ENCODE measurements around the gene MED6. TPM values are rescaled to one million over a fixed set of nuclear protein-coding genes. Genes with fewer than 3 reads are reported as not detected.

The MED6 gene
- total and polyA plus RNA-seq, 9 of the 15 experiments (the other 6 are each of a cell fraction or from before 2014, with no cell fraction given): 16.9 to 52.0 (median 30.4) TPM

DNA sequence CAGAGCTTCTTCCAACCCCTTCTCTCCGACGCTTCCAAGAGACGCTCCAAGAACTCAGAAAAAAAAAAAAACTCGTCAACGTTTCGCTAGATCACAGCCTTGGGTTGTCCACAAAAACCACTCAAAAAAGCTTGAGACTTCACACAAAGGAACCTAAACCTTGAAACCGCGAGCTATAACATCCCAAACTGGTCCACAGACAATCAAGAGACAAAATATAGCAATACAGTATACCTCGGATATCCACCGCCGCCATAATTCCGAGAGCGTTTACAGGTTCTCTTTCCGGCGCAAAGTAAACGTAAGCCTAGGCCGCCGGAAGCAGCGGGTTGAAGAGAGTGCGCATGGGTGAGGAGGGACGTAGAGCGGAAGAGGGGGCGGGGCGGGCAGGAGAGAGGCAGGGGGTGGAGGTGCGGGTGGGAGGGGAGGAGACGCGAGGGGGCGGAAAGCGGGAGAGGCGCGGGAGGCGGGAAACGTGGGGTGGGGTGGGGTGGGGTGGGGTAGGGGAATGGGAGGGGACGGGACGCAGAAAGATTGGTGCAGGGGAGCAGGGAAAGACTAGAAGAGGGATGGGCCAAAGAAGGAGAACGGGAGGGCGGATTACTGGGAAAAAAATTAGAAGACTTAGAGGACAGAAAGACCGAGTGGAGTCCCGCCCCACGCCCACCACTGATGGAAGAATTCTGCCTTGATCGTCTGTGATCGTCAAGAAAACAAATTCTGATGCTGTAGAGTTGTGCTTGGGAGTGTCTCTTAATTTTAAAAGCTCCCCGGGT lies at the start of gene MED6 (continued):
- no peak for TF ChIP-seq KLF13 (tag; IDR thresholded peaks at IDR 0.05; ENCODE audit: borderline replicate concordance, low read depth)
- TF ChIP-seq PHB2 (IDR thresholded peaks at IDR 0.05; ENCODE audit: low read depth): no peak
- TF ChIP-seq SREBF1 (IDR thresholded peaks at IDR 0.05; ENCODE audit: borderline replicate concordance, low read depth, low read length): no peak
- TF ChIP-seq ERF (CRISPR knock-in tag; IDR thresholded peaks at IDR 0.05): no peak
- no peak for TF ChIP-seq NFE2L1 (tag; IDR thresholded peaks at IDR 0.05; ENCODE audit: borderline replicate concordance, low read depth)
- no peak for TF ChIP-seq RAD51 (IDR thresholded peaks at IDR 0.05; ENCODE audit: borderline replicate concordance, low read depth)
- TF ChIP-seq, protein P1, sequence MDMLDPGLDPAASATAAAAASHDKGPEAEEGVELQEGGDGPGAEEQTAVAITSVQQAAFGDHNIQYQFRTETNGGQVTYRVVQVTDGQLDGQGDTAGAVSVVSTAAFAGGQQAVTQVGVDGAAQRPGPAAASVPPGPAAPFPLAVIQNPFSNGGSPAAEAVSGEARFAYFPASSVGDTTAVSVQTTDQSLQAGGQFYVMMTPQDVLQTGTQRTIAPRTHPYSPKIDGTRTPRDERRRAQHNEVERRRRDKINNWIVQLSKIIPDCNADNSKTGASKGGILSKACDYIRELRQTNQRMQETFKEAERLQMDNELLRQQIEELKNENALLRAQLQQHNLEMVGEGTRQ (CRISPR knock-in tag; IDR thresholded peaks at IDR 0.05): no peak
- TF ChIP-seq HDAC3 (IDR thresholded peaks at IDR 0.05; ENCODE audit: borderline replicate concordance, partially characterized antibody): no peak
- TF ChIP-seq HMBOX1 (IDR thresholded peaks at IDR 0.05): no peak
- TF ChIP-seq ZBTB12 (CRISPR knock-in tag; IDR thresholded peaks at IDR 0.05): peak; percentile 89
- TF ChIP-seq NCOR1 (IDR thresholded peaks at IDR 0.05): no peak
- TF ChIP-seq EP300 (IDR thresholded peaks at IDR 0.05; ENCODE audit: low read length): no peak
- no peak for TF ChIP-seq COPS2 (conservative IDR thresholded peaks at IDR 0.05)
- no peak for TF ChIP-seq KLF6 (CRISPR knock-in tag; IDR thresholded peaks at IDR 0.05; ENCODE audit: borderline replicate concordance)
- TF ChIP-seq, protein P2, sequence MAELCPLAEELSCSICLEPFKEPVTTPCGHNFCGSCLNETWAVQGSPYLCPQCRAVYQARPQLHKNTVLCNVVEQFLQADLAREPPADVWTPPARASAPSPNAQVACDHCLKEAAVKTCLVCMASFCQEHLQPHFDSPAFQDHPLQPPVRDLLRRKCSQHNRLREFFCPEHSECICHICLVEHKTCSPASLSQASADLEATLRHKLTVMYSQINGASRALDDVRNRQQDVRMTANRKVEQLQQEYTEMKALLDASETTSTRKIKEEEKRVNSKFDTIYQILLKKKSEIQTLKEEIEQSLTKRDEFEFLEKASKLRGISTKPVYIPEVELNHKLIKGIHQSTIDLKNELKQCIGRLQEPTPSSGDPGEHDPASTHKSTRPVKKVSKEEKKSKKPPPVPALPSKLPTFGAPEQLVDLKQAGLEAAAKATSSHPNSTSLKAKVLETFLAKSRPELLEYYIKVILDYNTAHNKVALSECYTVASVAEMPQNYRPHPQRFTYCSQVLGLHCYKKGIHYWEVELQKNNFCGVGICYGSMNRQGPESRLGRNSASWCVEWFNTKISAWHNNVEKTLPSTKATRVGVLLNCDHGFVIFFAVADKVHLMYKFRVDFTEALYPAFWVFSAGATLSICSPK (IDR thresholded peaks at IDR 0.05; ENCODE audit: borderline replicate concordance): no peak
- no peak for TF ChIP-seq LCOR (CRISPR knock-in tag; IDR thresholded peaks at IDR 0.05)
- TF ChIP-seq EWSR1 (IDR thresholded peaks at IDR 0.05; ENCODE audit: borderline replicate concordance, low read depth, partially characterized antibody): no peak
- no peak for TF ChIP-seq ZNF217 (CRISPR knock-in tag; IDR thresholded peaks at IDR 0.05)
- no peak for TF ChIP-seq POLR2AphosphoS2 (IDR thresholded peaks at IDR 0.05; ENCODE audit: low read length)
- TF ChIP-seq DACH1 (IDR thresholded peaks at IDR 0.05; ENCODE audit: partially characterized antibody): no peak
- no peak for TF ChIP-seq ZNF764 (CRISPR knock-in tag; IDR thresholded peaks at IDR 0.05; ENCODE audit: low read depth)
- TF ChIP-seq HNRNPL (IDR thresholded peaks at IDR 0.05; ENCODE audit: low read depth, low read length): no peak
- no peak for TF ChIP-seq FOXO4 (CRISPR knock-in tag; IDR thresholded peaks at IDR 0.05)

Data from K562 (cell line).